Neural cell (in vitro differentiated cells): ENCODE data around the gene SCAF4. TPM values are rescaled to one million over a fixed set of nuclear protein-coding genes. Genes with fewer than 3 reads are reported as not detected.

Experiments
- H2AFZ ChIP-seq: fragments of 200-600, 300-800 bp; sonication (generic), shearing (Covaris generic); 2 replicates; pipeline ENCODE4 v1.6.0; 2014; ENCODE audit warnings: low read depth, mild to moderate bottlenecking, antibody characterized with exemption, low read length, moderate library complexity
- H3F3A ChIP-seq: fragments of 200-600 bp; shearing (Covaris generic); 2 replicates; pipeline ENCODE4 v1.6.1; 2016; ENCODE audit warnings: mild to moderate bottlenecking, moderate library complexity, mixed read lengths, antibody characterized with exemption, low read length; ENCODE audit not compliant: insufficient read depth, poor library complexity, severe bottlenecking
- H3K27ac ChIP-seq: fragments of 200-600, 300-800 bp; sonication (generic), shearing (Covaris generic); 2 replicates; pipeline ENCODE4 v1.5.1; 2014; ENCODE audit warnings: mild to moderate bottlenecking, low read length, moderate library complexity
- H3K27me3 ChIP-seq: fragments of 300-800, 200-600 bp; sonication (generic), shearing (Covaris generic); 2 replicates; pipeline ENCODE4 v1.6.0; 2014; ENCODE audit warnings: mild to moderate bottlenecking, low read depth, low read length, moderate library complexity; ENCODE audit not compliant: insufficient read depth
- H3K36me3 ChIP-seq: fragments of 300-800, 200-600 bp; sonication (generic), shearing (Covaris generic); 2 replicates; pipeline ENCODE4 v1.5.1; 2014; ENCODE audit warnings: mild to moderate bottlenecking, antibody characterized with exemption, low read length, moderate library complexity; ENCODE audit not compliant: insufficient read depth
- H3K4me2 ChIP-seq: fragments of 300-800, 200-600 bp; sonication (generic), shearing (Covaris generic); 2 replicates; pipeline ENCODE4 v1.6.0; 2014; ENCODE audit warnings: mild to moderate bottlenecking, low read length
- H3K4me3 ChIP-seq: fragments of 300-800, 200-600 bp; sonication (generic), shearing (Covaris generic); 2 replicates; pipeline ENCODE4 v1.5.1; 2014; ENCODE audit warnings: mild to moderate bottlenecking, low read length, moderate library complexity
- H3K79me2 ChIP-seq: fragments of 200-600 bp; shearing (Covaris generic); replicated peaks from 2 replicates; pipeline ENCODE4 v1.6.0; 2014; ENCODE audit warnings: mild to moderate bottlenecking, low read length, moderate library complexity; ENCODE audit not compliant: insufficient read depth
- H3K9ac ChIP-seq: fragments of 300-800, 200-600 bp; sonication (generic), shearing (Covaris generic); 2 replicates; pipeline ENCODE4 v1.6.1; 2016; ENCODE audit warnings: mild to moderate bottlenecking, low read length, mixed read lengths
- H3K9me2 ChIP-seq: fragments of 200-600 bp; shearing (Covaris generic); 2 replicates; pipeline ENCODE4 v1.6.1; 2016; ENCODE audit warnings: mild to moderate bottlenecking, low read length, mixed read lengths; ENCODE audit not compliant: insufficient read depth
- H3K9me3 ChIP-seq: fragments of 200-600, 300-800 bp; sonication (generic), shearing (Covaris generic); 2 replicates; pipeline ENCODE4 v1.6.1; 2016; ENCODE audit warnings: mild to moderate bottlenecking, mixed run types, low read length, moderate library complexity, mixed read lengths
- H4K20me1 ChIP-seq: fragments of 200-600 bp; shearing (Covaris generic); 2 replicates; pipeline ENCODE4 v1.6.1; 2016; ENCODE audit warnings: mild to moderate bottlenecking, mixed run types; ENCODE audit not compliant: insufficient read depth
- EP300 ChIP-seq: fragments of 450-650 bp; conservative IDR thresholded peaks from 2 replicates; pipeline ENCODE4 v1.6.1; 2014; ENCODE audit warnings: antibody characterized with exemption, mild to moderate bottlenecking, moderate library complexity; ENCODE audit not compliant: poor library complexity, severe bottlenecking
- EZH2 ChIP-seq: fragments of 200-600, 300-800 bp; shearing (Covaris generic), sonication (generic); IDR thresholded peaks from 2 replicates; pipeline ENCODE4 v1.6.1; 2014; ENCODE audit warnings: antibody characterized with exemption, low read length, borderline replicate concordance, mild to moderate bottlenecking; ENCODE audit not compliant: insufficient read depth, poor library complexity, severe bottlenecking
- MXI1 ChIP-seq: fragments of 450-650 bp; conservative IDR thresholded peaks from 2 replicates; pipeline ENCODE4 v1.6.1; 2014; ENCODE audit warnings: antibody characterized with exemption, mild to moderate bottlenecking; ENCODE audit not compliant: poor library complexity, severe bottlenecking
- POLR2AphosphoS5 ChIP-seq: IDR thresholded peaks from 2 replicates; pipeline ENCODE4 v1.6.1; 2012
- RAD21 ChIP-seq: fragments of 450-650 bp; conservative IDR thresholded peaks from 2 replicates; pipeline ENCODE4 v1.6.1; 2014; ENCODE audit warnings: antibody characterized with exemption, mild to moderate bottlenecking, moderate library complexity
- SMC3 ChIP-seq: fragments of 450-650 bp; conservative IDR thresholded peaks from 2 replicates; pipeline ENCODE4 v1.6.1; 2014; ENCODE audit warnings: antibody characterized with exemption, mild to moderate bottlenecking, moderate library complexity; ENCODE audit not compliant: poor library complexity
- TAF1 ChIP-seq: IDR thresholded peaks from 2 replicates; pipeline ENCODE4 v1.6.1; 2012; ENCODE audit warnings: low read depth
- polyA plus RNA-seq: library from polyadenylated mRNA; depleted of rRNA; stranded (reverse); fragments of >200 nt; gene quantifications from 2 replicates; pipeline ENCODE4 v1.2.3, GENCODE V29; 2014
- TF ChIP-seq, protein P1 (sequence below): fragments of 450-650 bp; IDR thresholded peaks from 2 replicates; pipeline ENCODE4 v1.5.1; 2014; ENCODE audit warnings: antibody characterized with exemption, mild to moderate bottlenecking, moderate library complexity; ENCODE audit not compliant: poor library complexity, severe bottlenecking
- TF ChIP-seq, protein P2 (sequence below): IDR thresholded peaks from 2 replicates; pipeline ENCODE4 v1.6.1; 2012; ENCODE audit warnings: borderline replicate concordance

SCAF4 gene
- polyA plus RNA-seq, 1 donor from 2014 or later = 5.4 TPM

DNA sequence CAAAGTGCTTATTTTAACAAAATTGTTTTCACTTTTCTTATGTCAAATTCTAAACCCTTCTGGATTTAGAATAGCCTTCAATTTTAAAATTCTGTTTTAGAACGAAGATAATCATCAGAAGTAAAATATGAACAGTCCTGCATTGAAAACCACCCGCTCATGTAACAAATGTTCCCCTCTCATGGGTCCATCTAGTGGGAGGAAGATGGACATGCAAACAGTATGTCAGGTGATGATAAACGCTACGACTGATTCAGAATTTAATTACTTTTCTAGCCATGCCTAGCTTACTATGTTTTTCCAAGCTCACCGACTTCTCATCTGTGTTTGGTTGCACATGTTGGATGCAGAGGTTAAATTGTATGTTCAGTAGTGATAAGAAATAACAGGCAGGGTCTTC is 48.9 kb downstream of the SCAF4 start:
- Histone ChIP-seq H3K9me2 (no peaks in the 10 kb centered on the region), H3K4me3 (no peak overlapping the region), H3K4me2 (no peak overlapping the region), H3F3A (no peaks in the 10 kb centered on the region), H3K9ac (no peak overlapping the region), H3K27me3 (no peaks in the 10 kb centered on the region), H3K27ac (no peak overlapping the region), H3K36me3 (peaks cover 16% of the 10 kb centered on the region), H4K20me1 (no peaks in the 10 kb centered on the region), H3K9me3 (no peaks in the 10 kb centered on the region), H2AFZ (no peak overlapping the region), H3K79me2 (no peaks in the 10 kb centered on the region)
- no peak for TF ChIP-seq POLR2AphosphoS5
- no peak for TF ChIP-seq TAF1
- no peak for TF ChIP-seq MXI1
- no peak for TF ChIP-seq RAD21
- TF ChIP-seq EZH2 = no peak
- TF ChIP-seq SMC3 = no peak
- no peak for TF ChIP-seq EP300
- TF ChIP-seq, protein P1, sequence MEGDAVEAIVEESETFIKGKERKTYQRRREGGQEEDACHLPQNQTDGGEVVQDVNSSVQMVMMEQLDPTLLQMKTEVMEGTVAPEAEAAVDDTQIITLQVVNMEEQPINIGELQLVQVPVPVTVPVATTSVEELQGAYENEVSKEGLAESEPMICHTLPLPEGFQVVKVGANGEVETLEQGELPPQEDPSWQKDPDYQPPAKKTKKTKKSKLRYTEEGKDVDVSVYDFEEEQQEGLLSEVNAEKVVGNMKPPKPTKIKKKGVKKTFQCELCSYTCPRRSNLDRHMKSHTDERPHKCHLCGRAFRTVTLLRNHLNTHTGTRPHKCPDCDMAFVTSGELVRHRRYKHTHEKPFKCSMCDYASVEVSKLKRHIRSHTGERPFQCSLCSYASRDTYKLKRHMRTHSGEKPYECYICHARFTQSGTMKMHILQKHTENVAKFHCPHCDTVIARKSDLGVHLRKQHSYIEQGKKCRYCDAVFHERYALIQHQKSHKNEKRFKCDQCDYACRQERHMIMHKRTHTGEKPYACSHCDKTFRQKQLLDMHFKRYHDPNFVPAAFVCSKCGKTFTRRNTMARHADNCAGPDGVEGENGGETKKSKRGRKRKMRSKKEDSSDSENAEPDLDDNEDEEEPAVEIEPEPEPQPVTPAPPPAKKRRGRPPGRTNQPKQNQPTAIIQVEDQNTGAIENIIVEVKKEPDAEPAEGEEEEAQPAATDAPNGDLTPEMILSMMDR = no peak
- TF ChIP-seq, protein P2, sequence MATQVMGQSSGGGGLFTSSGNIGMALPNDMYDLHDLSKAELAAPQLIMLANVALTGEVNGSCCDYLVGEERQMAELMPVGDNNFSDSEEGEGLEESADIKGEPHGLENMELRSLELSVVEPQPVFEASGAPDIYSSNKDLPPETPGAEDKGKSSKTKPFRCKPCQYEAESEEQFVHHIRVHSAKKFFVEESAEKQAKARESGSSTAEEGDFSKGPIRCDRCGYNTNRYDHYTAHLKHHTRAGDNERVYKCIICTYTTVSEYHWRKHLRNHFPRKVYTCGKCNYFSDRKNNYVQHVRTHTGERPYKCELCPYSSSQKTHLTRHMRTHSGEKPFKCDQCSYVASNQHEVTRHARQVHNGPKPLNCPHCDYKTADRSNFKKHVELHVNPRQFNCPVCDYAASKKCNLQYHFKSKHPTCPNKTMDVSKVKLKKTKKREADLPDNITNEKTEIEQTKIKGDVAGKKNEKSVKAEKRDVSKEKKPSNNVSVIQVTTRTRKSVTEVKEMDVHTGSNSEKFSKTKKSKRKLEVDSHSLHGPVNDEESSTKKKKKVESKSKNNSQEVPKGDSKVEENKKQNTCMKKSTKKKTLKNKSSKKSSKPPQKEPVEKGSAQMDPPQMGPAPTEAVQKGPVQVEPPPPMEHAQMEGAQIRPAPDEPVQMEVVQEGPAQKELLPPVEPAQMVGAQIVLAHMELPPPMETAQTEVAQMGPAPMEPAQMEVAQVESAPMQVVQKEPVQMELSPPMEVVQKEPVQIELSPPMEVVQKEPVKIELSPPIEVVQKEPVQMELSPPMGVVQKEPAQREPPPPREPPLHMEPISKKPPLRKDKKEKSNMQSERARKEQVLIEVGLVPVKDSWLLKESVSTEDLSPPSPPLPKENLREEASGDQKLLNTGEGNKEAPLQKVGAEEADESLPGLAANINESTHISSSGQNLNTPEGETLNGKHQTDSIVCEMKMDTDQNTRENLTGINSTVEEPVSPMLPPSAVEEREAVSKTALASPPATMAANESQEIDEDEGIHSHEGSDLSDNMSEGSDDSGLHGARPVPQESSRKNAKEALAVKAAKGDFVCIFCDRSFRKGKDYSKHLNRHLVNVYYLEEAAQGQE = no peak

DNA sequence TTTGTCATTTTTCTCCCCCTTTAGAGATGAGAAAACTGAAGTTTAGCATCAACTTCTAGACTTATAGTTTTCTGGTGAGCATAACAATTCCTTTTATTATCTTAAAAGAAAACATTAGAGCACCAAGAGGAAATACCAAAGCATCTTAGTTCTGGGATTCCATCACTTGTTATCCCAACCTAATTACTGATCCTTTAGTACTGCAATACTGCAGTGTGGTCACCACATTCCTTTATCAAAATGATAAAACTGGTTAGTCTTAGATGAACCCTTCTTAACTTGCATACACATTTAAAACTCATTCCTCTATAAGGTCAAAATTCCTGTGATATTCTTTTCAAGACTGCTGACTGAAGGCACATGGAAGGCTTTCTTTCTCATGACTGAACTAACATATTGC is 49.3 kb downstream of the SCAF4 start:
- peaks cover 14% of the 10 kb centered on the region for H3K36me3 ChIP-seq
- no peak overlapping the region for H3K4me3 ChIP-seq

More for the DNA sequence above, 49.3 kb downstream of the SCAF4 start:
- TF ChIP-seq RAD21 = no peak
- TF ChIP-seq, protein P2 = no peak
- no peak for TF ChIP-seq TAF1
- no peak for TF ChIP-seq EZH2
- no peak for TF ChIP-seq MXI1
- TF ChIP-seq POLR2AphosphoS5 = no peak
- TF ChIP-seq, protein P1 = no peak
- TF ChIP-seq EP300 = no peak
- H3K9me3 ChIP-seq = no peaks in the 10 kb centered on the region
- H3K4me2 ChIP-seq = no peak overlapping the region
- H3K27me3 ChIP-seq = no peaks in the 10 kb centered on the region
- no peak overlapping the region for H3K27ac ChIP-seq
- H2AFZ ChIP-seq = no peak overlapping the region
- no peaks in the 10 kb centered on the region for H3K9me2 ChIP-seq
- H3K9ac ChIP-seq = no peak overlapping the region
- no peaks in the 10 kb centered on the region for H3F3A ChIP-seq
- no peaks in the 10 kb centered on the region for H3K79me2 ChIP-seq
- no peaks in the 10 kb centered on the region for H4K20me1 ChIP-seq
